Ishikawa (cell line): ENCODE data around the gene KCNB1.

Experiments used
- EGR1 ChIP-seq: IDR thresholded peaks from 2 replicates; pipeline ENCODE4 v1.6.1; 2012
- EP300 ChIP-seq: IDR thresholded peaks from 2 replicates; pipeline ENCODE4 v1.6.1; 2012; ENCODE audit warnings: borderline replicate concordance
- FOXM1 ChIP-seq: IDR thresholded peaks from 2 replicates; pipeline ENCODE4 v1.6.1; 2012; ENCODE audit warnings: low read depth, borderline replicate concordance
- YY1 ChIP-seq: IDR thresholded peaks from 2 replicates; pipeline ENCODE4 v1.6.1; 2012; ENCODE audit warnings: low read depth
- TF ChIP-seq, protein P1 (sequence below): IDR thresholded peaks from 2 replicates; pipeline ENCODE4 v1.6.1; 2012

DNA sequence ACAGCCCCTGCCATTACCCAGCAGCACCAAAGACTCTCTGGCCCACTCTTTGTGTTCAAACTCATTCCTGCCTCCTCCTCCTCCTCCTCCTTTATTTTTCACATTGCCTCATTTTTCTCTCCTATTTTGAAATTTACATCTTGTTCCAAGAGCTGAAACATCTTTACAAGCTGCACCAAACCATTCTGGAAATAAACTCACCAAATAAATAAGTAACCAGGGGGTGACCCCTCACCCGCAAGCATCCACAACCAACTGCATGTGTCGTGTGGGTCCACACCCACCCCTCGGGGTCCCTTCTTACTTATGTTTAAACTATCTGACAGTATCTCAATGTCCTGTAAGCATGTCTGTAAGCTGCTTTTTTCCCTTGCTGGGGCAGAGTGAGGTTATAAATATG is 1.4 kb downstream of the KCNB1 start:
- no peak for TF ChIP-seq EP300
- no peak for TF ChIP-seq YY1
- TF ChIP-seq FOXM1: no peak
- no peak for TF ChIP-seq EGR1
- TF ChIP-seq, protein P1, sequence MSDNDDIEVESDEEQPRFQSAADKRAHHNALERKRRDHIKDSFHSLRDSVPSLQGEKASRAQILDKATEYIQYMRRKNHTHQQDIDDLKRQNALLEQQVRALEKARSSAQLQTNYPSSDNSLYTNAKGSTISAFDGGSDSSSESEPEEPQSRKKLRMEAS: no peak
